ENCODE measurements around the gene CFAP57. TPM values are rescaled to one million over a fixed set of nuclear protein-coding genes. Genes with fewer than 3 reads are reported as not detected.

Gene CFAP57
- total and polyA plus RNA-seq, 2 donors (not counting 1 experiment from before 2014, with no cell fraction given) = 0.07 to 0.44 TPM

DNA sequence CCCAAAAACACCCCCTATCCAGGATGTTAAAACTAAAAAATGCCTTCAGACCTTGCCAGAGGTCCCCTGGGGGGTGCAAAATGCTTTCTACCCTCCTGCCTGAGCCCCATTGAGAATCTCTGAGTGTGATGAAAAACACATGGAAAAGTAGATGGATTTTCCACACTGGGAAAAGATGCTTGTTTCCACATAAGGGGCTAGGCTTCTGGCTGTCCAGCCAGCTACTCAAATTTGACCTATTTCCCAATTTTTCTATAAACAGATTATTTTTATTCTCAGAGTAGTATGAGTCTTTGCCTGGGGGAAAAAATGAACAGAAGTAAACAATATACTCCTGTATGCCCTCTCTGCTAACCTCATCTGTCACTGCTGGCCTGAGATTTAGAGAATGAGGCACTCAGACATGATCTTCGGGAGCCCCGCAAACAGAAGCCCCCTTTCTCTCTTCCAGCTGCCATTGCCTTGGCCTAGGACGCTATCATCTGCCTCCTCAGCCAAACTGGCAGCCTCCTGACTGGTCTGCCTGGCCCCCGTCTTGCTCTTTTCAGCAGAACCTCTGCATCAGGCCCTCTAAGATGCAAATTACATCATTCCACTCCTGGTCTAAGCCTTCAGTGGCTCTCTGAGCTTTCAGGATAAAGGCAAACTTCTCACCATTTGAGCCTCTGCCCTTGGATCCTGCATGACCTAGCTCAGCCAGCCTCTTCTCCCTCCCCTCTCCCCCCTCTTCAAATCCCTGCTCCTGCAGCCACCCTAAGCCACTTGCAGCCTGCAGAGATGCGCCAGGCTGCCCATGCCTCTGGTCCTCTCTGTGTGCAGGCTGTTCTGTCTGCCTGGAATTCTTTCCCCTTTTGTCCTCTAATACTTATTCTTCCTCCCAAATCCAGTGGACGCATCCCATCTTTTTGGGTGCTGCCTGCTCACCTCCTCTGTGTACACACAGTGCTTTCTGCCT lies 58.0 kb downstream of the CFAP57 start:
- Histone ChIP-seq H3K9ac (ENCODE audit: low read length) (no peak overlapping the region), H3K27ac (ENCODE audit: low read length in 2 of 2) (no peak overlapping the region), H3K27me3 (replicated peaks in 1 of 4; ENCODE audit: control extremely low read depth in 1 of 4, control insufficient read depth in 3 of 4, insufficient read depth in 4 of 4, low read length in 3 of 4) (no peaks in the 10 kb centered on the region), H3K4me3 (ENCODE audit: control extremely low read depth in 1 of 5, extremely low read depth in 1 of 5, insufficient read depth in 1 of 5, low read depth in 2 of 5, low read length in 4 of 5) (no peak overlapping the region), H3K4me2 (replicated peaks; ENCODE audit: low read depth, low read length, poor library complexity, severe bottlenecking) (no peak overlapping the region), H3K79me2 (ENCODE audit: control insufficient read depth, insufficient read depth, low read length) (no peaks in the 10 kb centered on the region), H2AFZ (ENCODE audit: insufficient read depth, low read depth, low read length, poor library complexity, severe bottlenecking) (no peak overlapping the region), H3K36me3 (replicated peaks in 1 of 2; ENCODE audit: control extremely low read depth in 1 of 2, control insufficient read depth in 1 of 2, extremely low read depth in 1 of 2, insufficient read depth in 2 of 2, low read length in 1 of 2) (no peaks in the 10 kb centered on the region), H4K20me1 (ENCODE audit: control insufficient read depth, insufficient read depth, low read length, poor library complexity, severe bottlenecking) (no peaks in the 10 kb centered on the region), H3K4me1 (ENCODE audit: control insufficient read depth in 2 of 2, insufficient read depth in 2 of 2, low read length in 2 of 2) (peaks cover 3% of the 10 kb centered on the region in 2 donors), H3K9me3 (ENCODE audit: control extremely low read depth in 1 of 3, control insufficient read depth in 2 of 3, insufficient read depth in 1 of 3, low read length in 2 of 3) (no peaks in the 10 kb centered on the region)
- no peak for DNase-seq
- WGBS (ENCODE audit: insufficient coverage) = 92% methylated on average over 6 of the region's 6 CpGs
- POLR2A ChIA-PET = no interaction called here
- Mint-ChIP-seq H3K27me3 (peaks cover 4% of the 10 kb centered on the region), H3K4me3 (no peak overlapping the region), H3K27ac (no peak overlapping the region), H3K4me1 (peaks cover 3% of the 10 kb centered on the region), H3K9me3 (ENCODE audit: insufficient read depth) (no peaks in the 10 kb centered on the region)
- no peak for ATAC-seq (ENCODE audit: low read depth)
- CTCF ChIA-PET = interaction anchor here (1.4 to 17.5 kb wide), 5 partner anchors 9 to 183 kb away, joined by 3 to 332 read pairs (median 3); partner anchors contain the start of gene CDC20
- no peak for TF ChIP-seq EZH2 (IDR thresholded peaks at IDR 0.05; ENCODE audit: borderline replicate concordance, insufficient read depth, low read depth, low read length, poor library complexity, severe bottlenecking)
- TF ChIP-seq CTCF (IDR thresholded peaks at IDR 0.05) = no peak
- intact Hi-C loops (cut with micrococcal nuclease) = loop anchor here (5.0 kb wide), 1 partner anchor 297 kb away; no protein-coding TSS in a partner anchor

- Mint-ChIP-seq H3K9me3 (ENCODE audit: insufficient read depth) (no peaks in the 10 kb centered on the region), H3K4me1 (peaks cover 3% of the 10 kb centered on the region), H3K27me3 (peaks cover 4% of the 10 kb centered on the region), H3K27ac (no peak overlapping the region), H3K4me3 (no peak overlapping the region)
- Histone ChIP-seq H3K4me1 (ENCODE audit: control insufficient read depth in 2 of 2, insufficient read depth in 2 of 2, low read length in 2 of 2) (peaks cover 1 to 2% of the 10 kb centered on the region in 2 donors), H3K27ac (ENCODE audit: low read length in 2 of 2) (no peak overlapping the region), H3K27me3 (replicated peaks in 1 of 4; ENCODE audit: control extremely low read depth in 1 of 4, control insufficient read depth in 3 of 4, insufficient read depth in 4 of 4, low read length in 3 of 4) (no peaks in the 10 kb centered on the region), H3K4me3 (ENCODE audit: control extremely low read depth in 1 of 5, extremely low read depth in 1 of 5, insufficient read depth in 1 of 5, low read depth in 2 of 5, low read length in 4 of 5) (no peak overlapping the region), H3K4me2 (replicated peaks; ENCODE audit: low read depth, low read length, poor library complexity, severe bottlenecking) (no peak overlapping the region), H2AFZ (ENCODE audit: insufficient read depth, low read depth, low read length, poor library complexity, severe bottlenecking) (no peak overlapping the region), H3K79me2 (ENCODE audit: control insufficient read depth, insufficient read depth, low read length) (no peaks in the 10 kb centered on the region), H3K9ac (ENCODE audit: low read length) (no peak overlapping the region), H3K9me3 (ENCODE audit: control extremely low read depth in 1 of 3, control insufficient read depth in 2 of 3, insufficient read depth in 1 of 3, low read length in 2 of 3) (no peaks in the 10 kb centered on the region), H4K20me1 (ENCODE audit: control insufficient read depth, insufficient read depth, low read length, poor library complexity, severe bottlenecking) (no peaks in the 10 kb centered on the region), H3K36me3 (replicated peaks in 1 of 2; ENCODE audit: control extremely low read depth in 1 of 2, control insufficient read depth in 1 of 2, extremely low read depth in 1 of 2, insufficient read depth in 2 of 2, low read length in 1 of 2) (no peaks in the 10 kb centered on the region)
- TF ChIP-seq CTCF (IDR thresholded peaks at IDR 0.05) (no peak), EZH2 (IDR thresholded peaks at IDR 0.05; ENCODE audit: borderline replicate concordance, insufficient read depth, low read depth, low read length, poor library complexity, severe bottlenecking) (no peak)
- DNase-seq = no peak
- intact Hi-C loops (cut with micrococcal nuclease) = no loop called here
- WGBS (ENCODE audit: insufficient coverage) = 100% methylated on average over 1 of the region's 4 CpGs
- no peak for ATAC-seq (ENCODE audit: low read depth)
- POLR2A ChIA-PET = no interaction called here
- CTCF ChIA-PET = interaction anchor here (0.6 to 17.5 kb wide), 3 partner anchors 181 to 1862 kb away, joined by 3 to 332 read pairs (median 3); no protein-coding TSS in a partner anchor
Observed at GRCh38 chr1:43232074-43232473, 59.9 kb downstream of the CFAP57 start.
